Stimulated activated CD4-positive, alpha-beta T cell treated with anti-CD3 and anti-CD28 coated beads, Interleukin-4, amount 100 ng/mL, for 48 hours (primary cell): Measurements from ENCODE around the gene ZBTB39.
"Not testable (repeated sequence)": the region's sequence is repeated elsewhere in the genome, so short reads cannot be mapped to it uniquely, and the experiment has no call there.

ENCODE experiments used
- DNase-seq, 2 donors: peaks; one replicate each; pipeline ENCODE4 v3.0.0-alpha.2; 2020; ENCODE audit warnings: low read depth in 2 of 2

The ZBTB39 gene

DNA sequence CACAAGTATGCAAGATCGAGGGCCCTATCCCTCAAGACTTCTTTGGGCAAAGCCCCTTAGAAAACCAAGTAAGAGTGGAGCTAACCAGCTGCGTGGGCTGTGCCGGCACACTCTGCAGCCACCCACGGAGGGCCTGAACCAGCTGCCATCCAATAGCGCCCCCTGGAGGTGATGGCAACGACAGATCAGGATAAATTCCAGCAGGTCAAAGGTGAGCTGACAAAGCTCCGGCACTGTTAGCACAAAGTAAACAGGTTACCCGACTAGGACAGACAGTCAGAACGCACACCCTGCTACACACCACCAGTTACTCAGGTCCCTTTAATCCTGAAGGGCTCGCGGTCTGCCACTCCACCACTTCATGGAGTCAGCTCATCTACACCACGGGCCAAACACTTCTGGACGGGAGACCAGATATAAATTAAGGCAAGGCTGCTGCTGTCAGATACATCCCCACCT lies 4.9 kb downstream of the ZBTB39 start:
- DNase-seq = peak; percentile 70 to 76

GRCh38 chr12:57000393-57000792 lies 6.0 kb downstream of the ZBTB39 start:
- DNase-seq = no peak

- no peak for DNase-seq
These were observed 6.9 kb downstream of the ZBTB39 start for GRCh38 chr12:56999456-56999855.

DNA sequence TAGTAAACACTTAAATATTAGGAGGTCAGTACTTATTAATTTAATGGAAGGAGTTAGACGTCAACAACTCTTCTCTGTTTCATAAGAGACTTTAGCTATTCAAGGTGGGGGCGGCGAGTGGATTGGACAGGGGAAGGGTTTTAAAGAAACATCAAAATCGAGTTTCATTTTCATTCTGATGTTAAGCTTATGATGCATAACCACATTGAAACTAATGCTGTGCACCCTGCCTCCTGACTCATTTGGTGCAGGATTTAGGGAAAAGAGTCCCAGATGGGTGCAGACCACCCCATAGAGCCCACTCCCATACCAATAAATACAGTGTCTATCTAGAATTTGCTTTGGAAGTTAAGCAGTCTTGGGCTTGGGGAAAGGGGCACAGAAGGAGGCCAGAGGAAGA lies 7.4 kb downstream of the ZBTB39 start:
- DNase-seq = peak; percentile 47 to 49

DNA sequence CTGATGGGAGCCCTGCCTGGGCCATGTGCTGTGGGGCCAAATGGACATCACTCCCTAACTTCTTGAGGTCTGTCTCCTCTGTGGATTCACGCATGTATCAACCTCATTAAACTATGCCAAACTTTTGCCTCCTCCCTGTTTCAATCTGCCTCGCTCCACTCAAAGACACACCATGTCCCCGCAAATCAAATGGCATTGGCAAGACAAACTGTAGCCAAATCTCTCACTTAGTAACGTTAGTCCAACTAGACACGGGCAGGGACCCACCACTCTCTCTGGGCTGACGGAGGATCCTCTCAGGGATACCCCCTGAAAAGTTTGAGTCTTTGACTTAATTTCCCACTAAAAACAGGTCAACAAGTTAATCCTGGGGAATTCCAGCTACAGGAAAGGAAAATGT lies 8.0 kb downstream of the ZBTB39 start:
- DNase-seq = no peak

DNA sequence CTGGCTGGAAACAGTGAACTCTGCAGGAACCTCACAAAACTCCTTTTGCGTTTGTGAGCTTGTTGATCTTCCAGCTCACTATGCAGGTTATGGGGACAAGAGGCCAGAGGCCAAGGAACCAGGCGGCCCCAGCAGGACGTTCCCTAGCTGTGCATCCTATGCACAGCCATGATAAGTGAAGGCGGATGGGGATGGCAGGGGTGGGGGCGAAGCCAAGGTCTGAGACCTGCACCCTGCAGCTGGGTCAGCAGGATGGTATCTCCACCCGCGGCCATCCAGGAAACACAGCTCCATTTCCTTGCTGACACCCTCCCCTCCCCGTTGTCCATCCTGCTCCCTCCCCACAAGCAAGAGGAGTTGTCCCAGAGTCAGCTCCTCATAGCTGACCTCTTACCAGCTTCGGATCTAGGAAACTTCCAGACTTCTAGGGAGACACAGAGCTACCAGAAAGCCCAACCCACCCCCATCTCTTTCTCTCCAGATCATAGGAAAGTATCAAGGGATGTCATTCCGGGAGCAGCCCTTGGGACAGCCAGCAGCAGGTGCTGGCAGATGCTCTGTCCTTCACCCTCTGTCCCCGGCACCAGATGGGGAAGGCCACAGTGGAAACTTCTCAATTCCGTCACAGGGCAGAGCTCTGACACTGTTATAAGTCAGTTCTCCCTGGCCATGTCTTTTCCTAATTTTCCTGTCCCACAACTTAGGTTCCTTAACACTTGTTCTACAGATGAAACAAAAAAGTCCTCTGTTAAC lies 9.4 kb downstream of the ZBTB39 start:
- DNase-seq = no peak

DNA sequence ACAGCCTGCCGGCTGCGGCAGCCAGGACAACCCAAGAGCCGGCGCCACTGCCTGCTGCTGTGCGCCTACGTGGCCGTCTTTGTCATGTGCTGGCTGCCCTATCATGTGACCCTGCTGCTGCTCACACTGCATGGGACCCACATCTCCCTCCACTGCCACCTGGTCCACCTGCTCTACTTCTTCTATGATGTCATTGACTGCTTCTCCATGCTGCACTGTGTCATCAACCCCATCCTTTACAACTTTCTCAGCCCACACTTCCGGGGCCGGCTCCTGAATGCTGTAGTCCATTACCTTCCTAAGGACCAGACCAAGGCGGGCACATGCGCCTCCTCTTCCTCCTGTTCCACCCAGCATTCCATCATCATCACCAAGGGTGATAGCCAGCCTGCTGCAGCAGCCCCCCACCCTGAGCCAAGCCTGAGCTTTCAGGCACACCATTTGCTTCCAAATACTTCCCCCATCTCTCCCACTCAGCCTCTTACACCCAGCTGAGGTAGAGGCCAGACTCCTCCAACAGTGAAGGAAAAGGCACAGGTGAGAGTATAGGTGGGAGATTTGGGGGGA lies 10.3 kb downstream of the ZBTB39 start:
- DNase-seq = no peak

- no peak for DNase-seq
These were observed 11.0 kb downstream of the ZBTB39 start for GRCh38 chr12:56995201-56995929.

DNA sequence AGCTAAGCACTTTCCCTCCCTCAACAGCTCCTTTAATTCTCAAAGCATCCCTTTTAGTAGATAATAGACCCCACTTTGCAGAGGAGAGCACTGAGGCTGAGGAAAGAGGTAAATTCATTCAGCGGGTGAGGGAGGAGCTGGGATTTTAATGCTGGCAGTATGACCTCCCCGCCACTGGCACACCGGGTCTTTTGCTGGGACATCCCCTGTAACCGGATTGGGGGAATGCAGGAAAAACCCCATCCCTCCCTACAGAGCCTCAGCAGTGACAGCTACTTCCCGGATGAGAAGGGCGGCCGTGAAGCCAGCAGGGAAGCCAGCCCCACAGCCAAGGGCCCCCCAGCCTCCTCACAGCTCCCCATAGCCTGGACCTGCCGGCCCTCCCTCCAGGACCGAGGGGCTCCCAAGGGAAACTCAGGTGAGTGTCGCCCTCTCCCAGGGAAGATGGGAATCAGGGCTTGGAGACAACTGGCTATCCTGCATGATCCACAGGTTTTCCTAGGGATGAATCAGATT lies 12.1 kb downstream of the ZBTB39 start:
- DNase-seq = no peak

DNA sequence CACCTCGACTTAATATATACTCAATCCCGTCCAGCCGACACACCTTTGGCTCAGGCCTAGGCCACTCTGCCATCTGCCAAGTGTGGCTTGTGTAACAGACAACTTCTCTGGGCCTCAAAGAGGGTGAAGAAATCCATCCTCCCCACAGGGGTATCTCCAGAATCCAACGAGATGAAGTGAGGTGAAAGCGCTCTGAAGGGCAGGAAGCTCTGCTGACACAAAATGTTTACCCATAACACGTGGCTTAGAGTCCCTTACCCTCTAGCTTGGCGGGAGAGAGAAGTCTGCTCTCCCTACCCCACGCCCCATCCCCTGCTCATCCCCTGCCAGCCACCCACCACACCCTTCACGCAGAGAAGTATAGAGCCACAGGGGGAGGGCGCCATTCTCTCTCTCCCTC lies 13.0 kb downstream of the ZBTB39 start:
- DNase-seq = no peak

GRCh38 chr12:56991319-56992246 lies 14.8 kb downstream of the ZBTB39 start:
- no peak for DNase-seq

GRCh38 chr12:56990648-56991318 lies 15.6 kb downstream of the ZBTB39 start:
- no peak for DNase-seq

DNA sequence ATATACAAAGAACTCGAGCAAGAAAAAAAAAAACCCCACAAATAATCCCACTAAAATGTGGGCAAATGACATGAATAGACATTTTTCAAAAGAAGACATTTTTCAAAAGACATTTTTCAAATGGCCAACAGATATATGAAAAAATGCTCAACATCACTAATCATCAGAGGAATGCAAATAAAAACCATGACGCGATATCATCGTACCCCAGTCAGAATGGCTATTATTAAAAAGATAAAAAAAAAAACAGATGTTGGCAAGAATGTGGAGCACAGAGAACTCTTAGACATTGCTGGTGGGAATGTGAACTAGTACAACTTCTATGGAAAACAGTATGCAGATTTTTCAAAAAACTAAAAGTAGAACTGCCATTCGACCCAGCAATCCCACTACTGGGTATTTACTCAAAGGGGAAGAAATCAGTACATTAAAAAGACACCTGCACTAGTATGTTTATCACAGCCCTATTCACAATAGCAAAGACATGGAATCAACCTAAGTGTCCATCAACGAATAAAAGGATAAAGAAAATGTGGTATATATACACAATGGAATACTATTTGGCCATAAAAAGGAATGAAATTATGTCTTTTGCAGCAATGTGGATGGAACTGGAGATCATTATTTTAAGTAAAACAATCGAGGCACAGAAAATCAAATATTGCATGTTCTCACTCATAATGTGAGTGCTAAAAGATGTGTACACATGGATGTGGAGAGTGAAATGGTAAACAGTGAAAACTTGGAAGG lies 16.3 kb downstream of the ZBTB39 start:
- no peak for DNase-seq

DNA sequence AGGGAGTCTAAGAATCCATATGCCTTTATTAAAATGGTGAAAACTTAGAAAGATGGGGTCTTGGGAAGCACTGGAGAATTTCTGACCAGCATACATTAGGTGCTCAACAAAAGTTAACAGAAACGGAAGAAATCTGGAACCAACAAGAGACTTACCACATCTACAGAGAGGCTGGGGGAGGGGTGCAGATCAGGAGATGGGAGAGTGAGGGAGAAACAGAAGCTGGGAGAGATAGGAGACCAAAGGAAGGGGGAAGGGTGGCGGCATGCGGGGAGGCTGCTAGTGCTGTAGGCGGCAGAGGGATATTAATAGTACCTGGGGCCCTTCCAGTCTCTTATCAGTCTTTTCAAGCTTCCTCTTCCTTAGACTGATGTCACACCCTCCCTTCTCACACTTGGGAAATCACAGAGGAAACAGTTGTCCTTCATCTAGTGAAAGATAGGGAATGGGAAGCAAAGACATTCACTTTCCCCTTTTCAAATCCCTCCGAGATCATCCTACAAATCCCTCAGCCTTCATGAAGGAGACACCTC lies 18.1 kb downstream of the ZBTB39 start:
- no peak for DNase-seq

DNA sequence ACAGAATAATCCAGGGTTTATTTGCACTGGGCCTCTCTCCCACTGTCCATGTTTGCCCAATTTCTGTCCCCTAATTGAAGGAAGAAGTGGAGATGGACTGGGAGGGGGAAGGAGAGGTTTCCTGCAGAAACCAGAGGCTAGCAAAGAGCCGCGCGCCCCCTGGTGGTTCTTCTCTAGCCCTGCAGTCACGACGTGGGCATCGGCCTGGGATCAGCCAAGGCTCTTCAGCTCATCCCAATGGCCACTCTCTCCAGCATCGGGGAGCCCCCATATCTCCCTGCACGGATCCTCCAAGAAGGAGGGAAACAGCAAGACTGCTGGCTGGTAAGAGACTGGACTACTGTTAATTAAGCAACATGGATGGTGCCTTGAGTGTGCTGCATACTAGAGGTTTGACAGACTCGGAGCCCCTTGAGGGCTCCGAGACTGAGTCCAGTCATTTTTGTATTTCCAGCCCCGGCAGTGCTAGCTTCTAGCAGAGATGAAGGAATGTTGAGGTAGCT lies 18.7 kb downstream of the ZBTB39 start:
- DNase-seq = peak; percentile 70 to 74

GRCh38 chr12:56987011-56987410 lies 19.3 kb downstream of the ZBTB39 start:
- no peak for DNase-seq

DNA sequence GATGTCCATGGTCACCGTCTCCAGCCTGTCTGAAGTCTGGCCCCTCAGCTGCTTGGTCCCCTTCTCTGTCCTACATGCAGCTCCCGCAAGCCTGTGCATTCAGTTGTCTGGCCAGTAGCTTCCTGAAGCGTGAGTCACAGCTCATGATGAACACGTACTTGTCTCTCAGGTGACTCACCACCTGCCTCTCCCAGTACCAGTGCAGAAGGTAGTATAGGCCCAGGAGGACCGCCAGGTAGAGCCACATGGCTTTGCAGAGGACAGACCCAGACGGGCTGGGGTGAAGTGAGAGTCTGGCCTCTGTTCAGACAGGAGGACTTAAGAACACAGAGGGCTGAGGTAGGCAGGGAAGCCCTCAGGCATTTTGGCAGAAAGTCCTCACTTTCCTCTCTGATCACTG lies 20.6 kb downstream of the ZBTB39 start:
- DNase-seq = not testable (repeated sequence)

GRCh38 chr12:56983386-56983785 lies 23.0 kb downstream of the ZBTB39 start:
- no peak for DNase-seq

DNA sequence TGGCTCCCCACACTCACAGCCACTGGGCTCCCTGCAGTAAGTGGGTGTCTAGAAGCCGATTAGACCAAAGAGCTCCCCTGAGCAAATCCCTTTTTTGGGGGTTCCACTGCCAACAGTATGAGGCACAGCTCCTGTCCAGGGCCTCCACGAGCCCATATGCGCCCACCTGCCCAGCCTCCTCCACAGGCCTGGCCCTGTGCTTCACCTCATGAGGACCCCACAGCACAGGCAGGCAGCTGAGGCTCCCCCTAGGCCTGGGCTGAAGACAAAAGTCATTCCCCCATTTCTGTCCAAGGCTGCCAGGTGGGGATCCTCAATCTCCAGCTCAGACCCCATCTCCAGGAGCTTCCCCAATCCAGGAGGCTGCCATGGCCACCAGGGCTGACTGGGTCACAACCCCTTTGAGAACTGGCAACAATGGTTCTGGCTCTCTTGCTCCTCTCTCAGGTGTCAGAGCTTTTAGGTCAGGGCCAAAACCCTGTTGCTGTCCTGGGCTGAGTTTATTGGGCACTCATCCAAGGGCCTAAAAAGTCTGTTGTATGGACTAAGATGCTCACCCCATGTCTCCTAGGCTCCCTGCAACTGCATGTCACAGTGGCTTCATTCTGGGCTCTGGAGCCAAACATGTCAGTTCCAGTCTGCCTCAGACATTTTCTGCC lies 23.6 kb downstream of the ZBTB39 start:
- not testable (repeated sequence) for DNase-seq
